Gastrocnemius medialis (tissue), 4 donors: ENCODE results near the gene ARHGAP33. TPM values are rescaled to one million over a fixed set of nuclear protein-coding genes. Genes with fewer than 3 reads are reported as not detected.

Experiments used
- ATAC-seq, 2 donors: fragments of 150-250 bp; one replicate each; pipeline ENCODE4 v1.9.1; 2016
- DNase-seq, 2 donors: peaks; one replicate each; pipeline ENCODE4 v3.0.0-alpha.2; 2019
- H3K27ac ChIP-seq, 4 donors: fragments of 200-600 bp; sonication (generic); 1 replicate in 1 of 4; 2 replicates in 3 of 4; pipeline ENCODE4 v1.5.1; 2016 to 2018; ENCODE audit warnings: mild to moderate bottlenecking in 2 of 4, moderate library complexity in 1 of 4
- H3K27me3 ChIP-seq, 3 donors: fragments of 200-600 bp; sonication (generic) in 2 of 3; 1 replicate in 1 of 3; 2 replicates in 2 of 3; pipeline versions ENCODE4 v1.5.1 to v1.6.0; 2016 to 2019; ENCODE audit warnings: mild to moderate bottlenecking in 1 of 3, moderate library complexity in 1 of 3
- H3K36me3 ChIP-seq, 2 donors: fragments of 200-600 bp; sonication (generic) in 1 of 2; one replicate each; pipeline ENCODE4 v1.5.1; 2017 to 2018
- H3K4me1 ChIP-seq, 2 donors: fragments of 200-600 bp; sonication (generic) in 1 of 2; one replicate each; pipeline ENCODE4 v1.5.1; 2016 to 2017; ENCODE audit warnings: mild to moderate bottlenecking in 2 of 2
- H3K4me3 ChIP-seq, 4 donors: fragments of 200-600 bp; sonication (generic) in 3 of 4; 1 replicate in 1 of 4; 2 replicates in 3 of 4; pipeline ENCODE4 v1.5.1; 2016 to 2019; ENCODE audit warnings: mild to moderate bottlenecking in 2 of 4
- H3K9me3 ChIP-seq, 3 donors: fragments of 200-600 bp; sonication (generic) in 2 of 3; 1 replicate in 1 of 3; 2 replicates in 2 of 3; pipeline ENCODE4 v1.5.1; 2016 to 2019
- POLR2A ChIP-seq, 2 donors: fragments of 450-650 bp; IDR thresholded peaks; one replicate each; pipeline ENCODE4 v1.6.1; 2017; ENCODE audit warnings: antibody characterized with exemption in 2 of 2, mild to moderate bottlenecking in 2 of 2, moderate library complexity in 2 of 2
- in situ Hi-C, 4 donors: fragments of 200-750 bp; cut with MboI; loops; one replicate each; pipeline versions ENCODE4 v1.15.0 to v1.8.0; 2017; ENCODE audit warnings: low sequenced_read_pairs in 4 of 4
- intact Hi-C: fragments of 100-400 bp; cut with DNase I; formaldehyde crosslinking; loops from one replicate; pipeline ENCODE4 v1.15.1; 2023; ENCODE audit warnings: low total_unique reads
- total RNA-seq, 4 donors: library from RNA; depleted of rRNA; stranded (reverse); fragments of >200 nt; gene quantifications; one replicate each; pipeline versions ENCODE4 v1.1.0 to v1.2.3, GENCODE V29; 2016
- TF ChIP-seq, protein P1 (sequence below), 5 experiments: fragments of 450-650 bp in 3 of 5; fragments of 200-600 bp in 2 of 5; sonication (generic) in 2 of 5; IDR thresholded peaks in 4 of 5; conservative IDR thresholded peaks in 1 of 5; 1 replicate in 4 of 5; 2 replicates in 1 of 5; pipeline ENCODE4 v1.5.1; 2016 to 2019; ENCODE audit warnings: antibody characterized with exemption in 5 of 5, mild to moderate bottlenecking in 3 of 5, moderate library complexity in 3 of 5

ARHGAP33 gene
- total RNA-seq, 4 donors from 2014 or later = 0.22 to 4.7 (median 2.2) TPM

DNA sequence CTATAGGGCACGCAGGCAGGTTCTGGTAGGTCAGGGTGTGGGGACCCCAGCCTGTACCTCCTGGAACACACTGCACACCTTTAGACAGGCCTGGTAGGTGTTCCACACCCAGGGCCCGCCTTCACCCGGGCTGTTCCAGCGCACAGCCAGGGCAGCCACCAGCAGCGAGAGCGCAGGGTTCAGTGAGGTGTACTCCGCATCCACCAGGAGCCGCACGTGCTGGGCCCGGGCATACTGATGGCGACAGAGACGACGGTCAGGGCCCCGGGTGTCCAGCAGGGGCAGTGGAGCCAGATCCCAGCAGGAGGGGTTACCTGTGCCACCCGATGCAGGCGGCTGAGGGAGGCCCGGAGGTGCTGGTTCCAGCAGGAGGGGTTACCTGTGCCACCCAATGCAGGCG, 31.2 kb downstream of the ARHGAP33 start:
- no peak for DNase-seq
- peaks cover 0 to 2% (median 0%) of the 10 kb centered on the region in 3 donors for H3K27me3 ChIP-seq
- TF ChIP-seq, protein P1, sequence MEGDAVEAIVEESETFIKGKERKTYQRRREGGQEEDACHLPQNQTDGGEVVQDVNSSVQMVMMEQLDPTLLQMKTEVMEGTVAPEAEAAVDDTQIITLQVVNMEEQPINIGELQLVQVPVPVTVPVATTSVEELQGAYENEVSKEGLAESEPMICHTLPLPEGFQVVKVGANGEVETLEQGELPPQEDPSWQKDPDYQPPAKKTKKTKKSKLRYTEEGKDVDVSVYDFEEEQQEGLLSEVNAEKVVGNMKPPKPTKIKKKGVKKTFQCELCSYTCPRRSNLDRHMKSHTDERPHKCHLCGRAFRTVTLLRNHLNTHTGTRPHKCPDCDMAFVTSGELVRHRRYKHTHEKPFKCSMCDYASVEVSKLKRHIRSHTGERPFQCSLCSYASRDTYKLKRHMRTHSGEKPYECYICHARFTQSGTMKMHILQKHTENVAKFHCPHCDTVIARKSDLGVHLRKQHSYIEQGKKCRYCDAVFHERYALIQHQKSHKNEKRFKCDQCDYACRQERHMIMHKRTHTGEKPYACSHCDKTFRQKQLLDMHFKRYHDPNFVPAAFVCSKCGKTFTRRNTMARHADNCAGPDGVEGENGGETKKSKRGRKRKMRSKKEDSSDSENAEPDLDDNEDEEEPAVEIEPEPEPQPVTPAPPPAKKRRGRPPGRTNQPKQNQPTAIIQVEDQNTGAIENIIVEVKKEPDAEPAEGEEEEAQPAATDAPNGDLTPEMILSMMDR (IDR thresholded peaks at IDR 0.05 in 4 of 5, conservative IDR thresholded peaks at IDR 0.05 in 1 of 5) = no peak
- TF ChIP-seq POLR2A (IDR thresholded peaks at IDR 0.05) = no peak
- H3K9me3 ChIP-seq = no peaks in the 10 kb centered on the region
- no peaks in the 10 kb centered on the region for H3K36me3 ChIP-seq
- no peaks in the 10 kb centered on the region for H3K4me1 ChIP-seq
- intact Hi-C loops (no loop called here), in situ Hi-C loops (no loop called here)
- H3K4me3 ChIP-seq = no peak overlapping the region
- no peak overlapping the region for H3K27ac ChIP-seq
- no peak for ATAC-seq

DNA sequence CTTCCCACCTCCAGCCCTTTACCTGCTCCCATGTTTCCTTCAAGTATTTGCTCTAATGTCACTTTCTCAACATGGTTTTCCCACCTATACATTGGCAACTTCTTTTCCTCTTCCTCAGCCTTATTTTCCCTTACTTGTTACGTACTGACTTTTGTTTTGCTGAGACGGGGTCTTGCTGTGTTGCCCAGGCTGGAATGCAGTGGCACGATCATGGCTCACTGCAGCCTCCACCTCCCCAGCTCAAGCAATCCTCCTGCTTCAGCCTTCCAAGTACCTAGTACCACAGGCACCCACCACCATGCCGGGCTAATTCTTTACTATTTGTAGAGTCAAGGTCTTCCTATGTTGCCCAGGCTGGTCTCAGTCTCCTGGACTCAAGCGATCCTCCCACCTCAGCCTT, 32.3 kb downstream of the ARHGAP33 start:
- intact Hi-C loops = no loop called here
- no peaks in the 10 kb centered on the region for H3K9me3 ChIP-seq
- H3K27ac ChIP-seq = no peak overlapping the region
- ATAC-seq = no peak
- in situ Hi-C loops = no loop called here
- no peaks in the 10 kb centered on the region for H3K36me3 ChIP-seq
- no peak for TF ChIP-seq POLR2A (IDR thresholded peaks at IDR 0.05)
- TF ChIP-seq, protein P1 (IDR thresholded peaks at IDR 0.05 in 4 of 5, conservative IDR thresholded peaks at IDR 0.05 in 1 of 5) = no peak
- H3K4me3 ChIP-seq = no peak overlapping the region
- peaks cover 0 to 5% (median 0%) of the 10 kb centered on the region in 3 donors for H3K27me3 ChIP-seq
- H3K4me1 ChIP-seq = no peaks in the 10 kb centered on the region
- no peak for DNase-seq

DNA sequence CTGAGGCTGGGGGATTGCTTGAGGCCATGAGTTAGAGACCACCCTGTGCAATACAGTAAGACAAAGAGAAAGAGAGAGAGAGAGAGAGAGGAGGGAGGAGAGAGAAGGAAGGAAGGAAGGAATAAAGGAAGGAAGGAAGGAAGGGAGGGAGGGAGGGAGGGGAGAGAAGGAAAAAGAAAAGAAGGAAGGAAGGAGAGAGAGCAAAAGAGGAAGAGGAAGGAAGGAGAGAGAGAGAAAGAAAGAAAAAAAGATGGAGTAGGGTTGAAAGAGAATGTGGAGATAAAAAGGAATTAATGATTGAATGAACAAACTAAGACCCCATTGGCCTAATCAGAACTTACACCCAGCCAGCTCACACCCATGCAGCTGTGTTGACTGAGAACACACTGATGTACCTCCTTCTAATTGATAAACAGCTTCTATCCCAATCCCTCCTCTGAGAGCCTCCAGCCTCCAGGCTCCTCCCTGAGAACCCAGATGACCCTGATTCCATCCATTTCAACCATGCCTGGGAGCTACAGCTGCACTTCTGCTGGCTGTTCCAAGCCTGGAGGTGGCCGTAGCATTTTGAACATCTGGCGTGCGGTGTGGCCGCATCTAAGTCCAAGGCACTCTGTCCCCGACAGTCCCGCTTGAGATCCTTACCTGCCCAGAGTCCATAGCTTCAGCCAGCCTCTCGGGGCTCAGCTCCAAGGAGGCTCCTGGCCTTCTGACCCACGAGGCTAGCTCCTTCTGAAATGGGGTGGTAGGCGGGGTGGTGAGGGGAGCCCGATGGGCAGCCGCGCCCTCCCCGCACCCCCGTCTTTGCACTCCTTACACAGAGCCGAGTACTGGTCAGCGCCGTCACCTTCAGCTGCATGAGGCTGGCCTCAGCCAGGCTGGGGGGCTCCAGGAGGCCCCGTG, 36.2 kb downstream of the ARHGAP33 start:
- intact Hi-C loops = no loop called here
- ATAC-seq = no peak

DNA sequence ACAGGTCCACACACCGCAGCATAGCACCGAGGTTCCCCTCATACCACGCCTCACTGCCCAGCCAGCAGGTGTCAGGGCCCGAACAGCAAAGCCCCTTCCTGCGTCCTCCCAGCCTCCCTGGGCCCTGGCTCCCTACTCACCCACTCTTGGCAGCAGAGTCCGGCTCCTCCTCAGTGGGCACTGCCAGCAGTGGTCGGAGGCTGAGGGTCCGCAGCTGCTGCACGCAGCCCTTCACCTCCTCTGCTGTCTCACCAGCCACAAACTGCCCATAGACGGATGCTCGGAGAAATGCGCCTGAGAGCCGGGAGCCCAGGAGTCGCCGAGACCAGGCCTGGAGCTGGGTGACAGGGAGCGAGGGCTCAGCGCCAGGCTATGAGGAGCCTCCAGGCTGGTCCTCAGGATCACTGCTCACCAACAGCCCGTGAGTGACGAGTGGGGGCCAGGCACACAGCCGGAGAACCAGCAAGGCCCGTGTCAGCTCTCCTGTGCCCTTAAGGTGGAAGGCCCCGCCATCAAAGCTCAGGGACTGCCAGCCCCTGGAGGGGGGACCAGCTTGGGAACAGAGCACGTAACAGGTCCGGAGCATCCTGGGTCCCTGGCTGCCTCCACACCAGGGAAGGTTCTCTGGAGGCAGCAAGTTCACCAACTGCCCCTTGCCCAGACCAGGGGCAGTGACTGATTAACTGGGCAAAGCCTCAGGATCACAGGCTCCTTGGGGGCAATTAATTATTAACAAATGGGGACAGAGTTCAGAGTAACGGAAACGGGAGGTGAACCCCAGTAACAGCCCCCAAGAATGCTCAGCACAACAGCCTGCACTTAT, 37.1 kb downstream of the ARHGAP33 start, which contains the start of gene PRODH2:
TSS of gene PRODH2 (minus strand) at position 626 of the 823 bp plus-strand sequence. CDS start at position 586, 40 bp downstream.
- Histone ChIP-seq H3K27me3 (peaks cover 0 to 17% (median 0%) of the 10 kb centered on the region in 3 donors), H3K4me1 (no peaks in the 10 kb centered on the region), H3K27ac (no peak within 1 kb of the TSS), H3K36me3 (no peaks in the 10 kb centered on the region), H3K9me3 (no peaks in the 10 kb centered on the region), H3K4me3 (no peak within 1 kb of the TSS)
- in situ Hi-C loops (no loop called here), intact Hi-C loops (no loop called here)
- DNase-seq (no peak), ATAC-seq (no peak)
- TF ChIP-seq, protein P1 (IDR thresholded peaks at IDR 0.05 in 4 of 5, conservative IDR thresholded peaks at IDR 0.05 in 1 of 5) = no peak
- TF ChIP-seq POLR2A (IDR thresholded peaks at IDR 0.05) = no peak

More for the DNA sequence above, 36.2 kb downstream of the ARHGAP33 start:
- TF ChIP-seq, protein P1 (IDR thresholded peaks at IDR 0.05 in 4 of 5, conservative IDR thresholded peaks at IDR 0.05 in 1 of 5) = no peak
- TF ChIP-seq POLR2A (IDR thresholded peaks at IDR 0.05) = no peak
- Histone ChIP-seq H3K36me3 (no peaks in the 10 kb centered on the region), H3K27ac (no peak overlapping the region), H3K27me3 (peaks cover 0 to 17% (median 0%) of the 10 kb centered on the region in 3 donors), H3K4me3 (no peak overlapping the region), H3K9me3 (no peaks in the 10 kb centered on the region), H3K4me1 (no peaks in the 10 kb centered on the region)
- no peak for DNase-seq
- in situ Hi-C loops = no loop called here
